Lung (tissue), 12 donors: ENCODE measurements around the gene ACSL1. TPM values are rescaled to one million over a fixed set of nuclear protein-coding genes. Genes with fewer than 3 reads are reported as not detected.

Experiments used
- ATAC-seq: fragments of 200-7000 bp; cut with Tn5 transposase; one replicate; pipeline ENCODE4 v1.9.1; 2020; ENCODE audit warnings: moderate number of reproducible peaks; ENCODE audit not compliant: insufficient read depth, low FRiP score
- DNase-seq, 3 donors: peaks; one replicate each; pipeline ENCODE4 v3.0.0-alpha.2; 2013 to 2017
- H3K27ac ChIP-seq, 2 donors: one replicate each; pipeline ENCODE4 v1.5.1; 2013; ENCODE audit warnings: mild to moderate bottlenecking in 2 of 2, moderate library complexity in 2 of 2, control low read depth in 1 of 2, inconsistent platforms in 1 of 2, low read depth in 1 of 2, low read length in 1 of 2
- H3K27me3 ChIP-seq, 3 donors: one replicate each; pipeline ENCODE4 v1.5.1; 2013; ENCODE audit warnings: low read length in 2 of 3; ENCODE audit not compliant: control insufficient read depth in 3 of 3, insufficient read depth in 3 of 3
- H3K36me3 ChIP-seq, 4 donors: one replicate each; pipeline ENCODE4 v1.5.1; 2013; ENCODE audit warnings: low read length in 4 of 4, mild to moderate bottlenecking in 1 of 4, moderate library complexity in 1 of 4; ENCODE audit not compliant: control insufficient read depth in 4 of 4, insufficient read depth in 4 of 4
- H3K4me1 ChIP-seq, 5 donors: one replicate each; pipeline ENCODE4 v1.5.1; 2013; ENCODE audit warnings: low read length in 5 of 5, mild to moderate bottlenecking in 2 of 5, moderate library complexity in 1 of 5; ENCODE audit not compliant: control insufficient read depth in 5 of 5, insufficient read depth in 5 of 5
- H3K4me3 ChIP-seq: one replicate; pipeline ENCODE4 v1.5.1; 2013; ENCODE audit warnings: mild to moderate bottlenecking, control low read depth, moderate library complexity
- H3K9ac ChIP-seq, 2 donors: one replicate each; pipeline ENCODE4 v1.5.1; 2013; ENCODE audit warnings: low read length in 2 of 2, control low read depth in 1 of 2; ENCODE audit not compliant: insufficient read depth in 1 of 2
- H3K9me3 ChIP-seq, 4 donors: one replicate each; pipeline ENCODE4 v1.5.1; 2013; ENCODE audit warnings: low read length in 3 of 4, mild to moderate bottlenecking in 1 of 4, moderate library complexity in 1 of 4; ENCODE audit not compliant: control insufficient read depth in 4 of 4, insufficient read depth in 3 of 4
- WGBS, 2 donors: extraction: QIAGEN DNeasy Blood & Tissue Kit; methylation state at CpG; one replicate each; pipeline ENCODE4 v1.1.7; 2013; 5-methylcytosine and 5-hydroxymethylcytosine counted together
- polyA plus RNA-seq, 2 donors: library from polyadenylated mRNA; stranded (reverse); fragments of 200-250 nt; gene quantifications; one replicate each; pipeline ENCODE4 v1.2.1, GENCODE V29; 2013
- total RNA-seq, 2 donors: library from RNA; depleted of rRNA in 1 of 2; stranded (reverse); fragments of >200 nt in 1 of 2; gene quantifications; one replicate each; pipeline ENCODE4 v1.2.1, GENCODE V29; 2014 to 2021
- TF ChIP-seq, protein P1 (sequence below): IDR thresholded peaks from 2 replicates; pipeline ENCODE4 v1.5.1; 2012; ENCODE audit warnings: mild to moderate bottlenecking; ENCODE audit errors: control extremely low read depth, extremely low read depth
- donor health status: control.
- donor health status: control.
- donor health status: Bipolar disorder and iron deficiency.
- donor health status: healthy.
- donor health status: DM: yes; HTN: yes; CAD: no.

ACSL1 gene
- total and polyA plus RNA-seq, 4 donors: 89.5 to 731 (median 188) TPM

DNA sequence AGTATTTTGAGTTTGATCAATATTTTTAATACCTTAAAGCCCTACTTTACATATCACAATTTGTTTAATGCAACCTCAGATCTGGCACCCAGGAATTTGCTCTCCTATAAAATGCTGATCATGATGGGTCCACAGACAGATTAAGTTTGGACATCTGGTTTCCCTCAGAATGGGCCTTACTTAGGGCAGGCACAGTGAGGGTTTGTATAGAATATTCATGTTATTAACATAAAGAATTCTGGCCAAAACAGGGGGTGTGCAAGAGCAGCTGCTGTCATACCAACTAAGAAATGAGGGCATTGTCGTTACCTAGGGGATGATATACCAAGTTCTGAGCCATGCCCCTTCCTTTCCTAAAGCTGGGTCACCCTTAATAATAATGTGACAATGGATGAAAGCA is 54.4 kb downstream of the ACSL1 start:
- Histone ChIP-seq H3K4me1 (no peaks in the 10 kb centered on the region), H3K9me3 (no peaks in the 10 kb centered on the region), H3K27ac (no peak overlapping the region), H3K9ac (no peak overlapping the region), H3K4me3 (no peak overlapping the region), H3K27me3 (no peaks in the 10 kb centered on the region), H3K36me3 (peaks cover 2 to 46% (median 17%) of the 10 kb centered on the region in 4 donors)
- DNase-seq (no peak), ATAC-seq (no peak)
- TF ChIP-seq, protein P1, sequence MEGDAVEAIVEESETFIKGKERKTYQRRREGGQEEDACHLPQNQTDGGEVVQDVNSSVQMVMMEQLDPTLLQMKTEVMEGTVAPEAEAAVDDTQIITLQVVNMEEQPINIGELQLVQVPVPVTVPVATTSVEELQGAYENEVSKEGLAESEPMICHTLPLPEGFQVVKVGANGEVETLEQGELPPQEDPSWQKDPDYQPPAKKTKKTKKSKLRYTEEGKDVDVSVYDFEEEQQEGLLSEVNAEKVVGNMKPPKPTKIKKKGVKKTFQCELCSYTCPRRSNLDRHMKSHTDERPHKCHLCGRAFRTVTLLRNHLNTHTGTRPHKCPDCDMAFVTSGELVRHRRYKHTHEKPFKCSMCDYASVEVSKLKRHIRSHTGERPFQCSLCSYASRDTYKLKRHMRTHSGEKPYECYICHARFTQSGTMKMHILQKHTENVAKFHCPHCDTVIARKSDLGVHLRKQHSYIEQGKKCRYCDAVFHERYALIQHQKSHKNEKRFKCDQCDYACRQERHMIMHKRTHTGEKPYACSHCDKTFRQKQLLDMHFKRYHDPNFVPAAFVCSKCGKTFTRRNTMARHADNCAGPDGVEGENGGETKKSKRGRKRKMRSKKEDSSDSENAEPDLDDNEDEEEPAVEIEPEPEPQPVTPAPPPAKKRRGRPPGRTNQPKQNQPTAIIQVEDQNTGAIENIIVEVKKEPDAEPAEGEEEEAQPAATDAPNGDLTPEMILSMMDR: no peak
- WGBS, 2 donors: 82 to 95% methylated on average over 1 of the region's 1 CpG

- ATAC-seq (no peak), DNase-seq (no peak)
- H3K4me1 ChIP-seq: no peaks in the 10 kb centered on the region
- H3K4me3 ChIP-seq: no peak overlapping the region
- H3K9me3 ChIP-seq: no peaks in the 10 kb centered on the region
- no peak overlapping the region for H3K9ac ChIP-seq
- H3K27me3 ChIP-seq: no peaks in the 10 kb centered on the region
- TF ChIP-seq, protein P1: no peak
- WGBS, 2 donors: 93 to 95% methylated on average over 7 of the region's 7 CpGs
- peaks cover 4 to 59% (median 25%) of the 10 kb centered on the region in 4 donors for H3K36me3 ChIP-seq
- H3K27ac ChIP-seq: no peak overlapping the region
These were observed 56.5 kb downstream of the ACSL1 start for GRCh38 chr4:184769141-184769765.

DNA sequence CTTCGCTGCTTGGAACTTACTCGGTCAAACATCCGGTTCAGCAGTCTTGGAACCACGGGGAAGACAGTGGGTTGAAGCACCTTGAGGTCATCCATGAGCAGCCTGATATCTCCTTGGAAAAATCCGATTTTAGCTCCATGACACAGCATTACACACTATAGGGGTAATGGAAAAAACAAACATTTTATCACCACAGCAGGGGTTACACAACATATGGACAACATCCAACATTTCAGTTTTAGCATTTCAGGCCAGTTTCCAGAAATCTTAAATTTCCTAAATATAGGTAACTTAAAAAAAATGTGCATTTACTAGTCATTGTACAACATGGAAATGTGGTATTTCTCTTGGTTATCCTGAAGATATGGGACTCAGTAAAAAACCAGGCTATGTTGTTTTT is 57.5 kb downstream of the ACSL1 start:
- DNase-seq: peak in 1 of 3 donors; percentile 19
- Histone ChIP-seq H3K4me1 (no peaks in the 10 kb centered on the region), H3K4me3 (no peak overlapping the region), H3K36me3 (peaks cover 4 to 53% (median 25%) of the 10 kb centered on the region in 4 donors), H3K27ac (no peak overlapping the region), H3K27me3 (no peaks in the 10 kb centered on the region), H3K9me3 (no peaks in the 10 kb centered on the region), H3K9ac (no peak overlapping the region)
- 92% methylated on average over 5 of the region's 5 CpGs for WGBS, 2 donors
- ATAC-seq: no peak
- TF ChIP-seq, protein P1: no peak

DNA sequence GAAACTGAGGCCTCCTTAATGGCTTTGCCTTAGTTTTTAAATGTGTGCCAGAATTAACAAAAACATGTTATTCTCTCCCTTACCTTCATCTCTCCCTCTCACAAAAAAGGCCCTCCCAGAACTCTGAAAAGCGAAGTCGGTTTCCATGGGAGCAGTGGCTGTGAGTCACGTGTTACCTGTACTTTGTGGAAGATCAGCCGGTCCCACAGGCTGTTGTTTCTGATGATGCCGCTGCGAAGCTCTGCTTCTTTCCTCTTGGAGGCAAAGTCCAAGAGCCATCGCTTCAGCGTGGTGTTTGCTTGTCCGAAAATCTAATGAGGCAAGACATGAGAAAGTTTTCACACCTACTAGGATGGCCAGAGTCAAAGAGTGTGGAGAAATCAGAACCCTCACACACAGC is 59.3 kb downstream of the ACSL1 start:
- 97 to 98% methylated on average over 9 of the region's 9 CpGs for WGBS, 2 donors
- Histone ChIP-seq H3K9ac (no peak overlapping the region), H3K36me3 (peaks cover 4 to 60% (median 28%) of the 10 kb centered on the region in 4 donors), H3K27ac (no peak overlapping the region), H3K27me3 (no peaks in the 10 kb centered on the region), H3K4me1 (no peaks in the 10 kb centered on the region), H3K4me3 (no peak overlapping the region), H3K9me3 (no peaks in the 10 kb centered on the region)
- ATAC-seq (no peak), DNase-seq (no peak)
- TF ChIP-seq, protein P1: no peak
